GM12892 (cell line): ENCODE measurements around the gene ZSCAN1.

ENCODE experiments used
- POLR2A ChIP-seq: IDR thresholded peaks from 2 replicates; pipeline ENCODE4 v1.6.1; 2011; ENCODE audit warnings: low read depth, low read length, control low read depth
- POLR2AphosphoS5 ChIP-seq: IDR thresholded peaks from 2 replicates; pipeline ENCODE4 v1.6.1; 2011; ENCODE audit warnings: low read depth, low read length, control low read depth
- TAF1 ChIP-seq: IDR thresholded peaks from 2 replicates; pipeline ENCODE4 v1.6.1; 2011; ENCODE audit warnings: low read depth, mild to moderate bottlenecking, control low read depth, low read length, borderline replicate concordance

DNA sequence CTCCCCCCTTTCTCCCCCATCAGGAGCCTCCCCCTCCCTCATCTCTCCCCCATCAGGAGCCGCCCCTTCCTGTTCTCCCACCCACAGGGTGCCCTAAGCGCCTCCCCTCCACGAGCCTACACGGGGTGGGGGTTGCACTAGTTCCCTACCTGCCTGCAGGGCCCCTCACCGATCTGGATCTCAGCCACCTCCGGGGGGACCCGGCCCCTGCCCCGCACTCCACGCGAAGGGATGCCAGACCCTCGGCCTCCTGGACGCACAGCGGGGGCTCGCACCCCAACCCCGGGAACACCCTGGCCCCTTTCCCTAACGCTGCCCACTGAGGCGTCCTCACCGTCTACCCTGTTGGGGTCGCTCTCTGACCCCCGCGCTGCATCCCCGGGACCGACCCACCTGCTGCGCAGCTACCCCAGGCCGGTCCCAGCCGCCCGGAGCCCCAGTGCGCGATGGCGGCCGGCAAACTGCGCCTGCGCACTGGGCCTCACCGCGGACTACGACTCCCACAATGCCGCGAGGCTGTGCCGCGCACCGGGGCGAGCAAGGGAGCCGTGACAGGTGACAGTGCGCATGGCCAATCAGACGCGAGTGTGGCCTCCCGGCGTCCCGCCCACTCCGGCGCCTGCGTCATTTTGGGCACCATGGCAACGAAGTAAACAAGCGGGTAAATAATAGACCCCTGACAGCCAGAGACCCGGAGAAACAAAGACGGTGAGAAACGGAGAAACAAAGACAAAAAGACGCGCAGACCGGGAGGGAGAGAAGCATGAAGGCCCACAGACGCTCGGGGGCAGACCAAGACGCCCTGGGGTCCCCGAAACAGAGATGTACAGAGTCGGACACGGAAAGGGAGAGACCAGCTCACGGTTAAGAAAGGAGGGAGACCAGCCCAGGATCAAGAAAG, 64.2 kb downstream of the ZSCAN1 start, which contains the start of gene ZSCAN18:
- TF ChIP-seq POLR2AphosphoS5, result no peak
- TF ChIP-seq TAF1, result no peak
- TF ChIP-seq POLR2A, result no peak
